Astrocyte (in vitro differentiated cells and primary cell): ENCODE results near the gene PPP3CA. TPM values are rescaled to one million over a fixed set of nuclear protein-coding genes. Genes with fewer than 3 reads are reported as not detected.

ENCODE experiments used
- DNase-seq: peaks from one replicate; pipeline ENCODE4 v3.0.0-alpha.2; 2010; ENCODE audit warnings: low read depth
- FAIRE-seq: peaks from 2 replicates; lab custom pipeline; 2011; peaks lifted over from hg19 to GRCh38; lab: Jason Lieb, UNC
- H2AFZ ChIP-seq: 2 replicates; pipeline ENCODE4 v1.6.0; 2012; ENCODE audit warnings: low read depth, low read length, inconsistent platforms
- H3K27ac ChIP-seq: 2 replicates; pipeline ENCODE4 v1.5.1; 2011; ENCODE audit warnings: low read depth, low read length, inconsistent platforms
- H3K27me3 ChIP-seq: 2 replicates; pipeline ENCODE4 v1.6.0; 2011; ENCODE audit warnings: low read length, inconsistent platforms; ENCODE audit not compliant: insufficient read depth
- H3K36me3 ChIP-seq: 2 replicates; pipeline ENCODE4 v1.5.1; 2011; ENCODE audit warnings: low read length, inconsistent platforms; ENCODE audit not compliant: insufficient read depth
- H3K4me1 ChIP-seq: 2 replicates; pipeline ENCODE4 v1.5.1; 2011; ENCODE audit warnings: low read length, inconsistent platforms; ENCODE audit not compliant: insufficient read depth
- H3K4me2 ChIP-seq: 2 replicates; pipeline ENCODE4 v1.6.0; 2012; ENCODE audit warnings: low read length, inconsistent platforms
- H3K4me3 ChIP-seq: 2 replicates; pipeline ENCODE4 v1.5.1; 2011; ENCODE audit warnings: low read depth, mild to moderate bottlenecking, low read length, inconsistent platforms; ENCODE audit not compliant: insufficient read depth
- H3K79me2 ChIP-seq: 2 replicates; pipeline ENCODE4 v1.6.0; 2012; ENCODE audit warnings: mild to moderate bottlenecking, low read length, inconsistent platforms; ENCODE audit not compliant: insufficient read depth
- H3K9ac ChIP-seq: 2 replicates; pipeline ENCODE4 v1.6.0; 2012; ENCODE audit warnings: mild to moderate bottlenecking, low read length, inconsistent platforms
- H3K9me3 ChIP-seq: 2 replicates; pipeline ENCODE4 v1.5.1; 2012; ENCODE audit warnings: low read depth, mild to moderate bottlenecking, low read length, inconsistent platforms; ENCODE audit not compliant: insufficient read depth
- H4K20me1 ChIP-seq: 2 replicates; pipeline ENCODE4 v1.6.0; 2012; ENCODE audit warnings: low read length, inconsistent platforms; ENCODE audit not compliant: insufficient read depth
- H3K27ac Mint-ChIP-seq: one replicate; pipeline ENCODE4 v1.8.0; 2021; ENCODE audit warnings: mild to moderate bottlenecking, mixed read lengths; ENCODE audit not compliant: unreplicated experiment
- H3K27me3 Mint-ChIP-seq: one replicate; pipeline ENCODE4 v1.8.0; 2021; ENCODE audit warnings: low read depth, mixed read lengths; ENCODE audit not compliant: unreplicated experiment
- H3K36me3 Mint-ChIP-seq: one replicate; pipeline ENCODE4 v1.8.0; 2021; ENCODE audit warnings: low read depth, mixed read lengths; ENCODE audit not compliant: unreplicated experiment
- H3K4me1 Mint-ChIP-seq: one replicate; pipeline ENCODE4 v1.8.0; 2021; ENCODE audit warnings: low read depth, mixed read lengths; ENCODE audit not compliant: unreplicated experiment
- H3K4me3 Mint-ChIP-seq: one replicate; pipeline ENCODE4 v1.8.0; 2021; ENCODE audit warnings: mild to moderate bottlenecking, moderate library complexity, mixed read lengths; ENCODE audit not compliant: unreplicated experiment
- H3K9me3 Mint-ChIP-seq: one replicate; pipeline ENCODE4 v1.8.0; 2021; ENCODE audit warnings: mild to moderate bottlenecking, mixed read lengths; ENCODE audit not compliant: unreplicated experiment
- EZH2 ChIP-seq: IDR thresholded peaks from 2 replicates; pipeline ENCODE4 v1.6.1; 2012; ENCODE audit warnings: mild to moderate bottlenecking, low read length, inconsistent platforms; ENCODE audit not compliant: insufficient read depth
- total RNA-seq: library from RNA; stranded (reverse); gene quantifications from 2 replicates; pipeline ENCODE4 v1.2.1, GENCODE V29; 2021
- TF ChIP-seq, protein P1 (sequence below): IDR thresholded peaks from 2 replicates; pipeline ENCODE4 v1.5.1; 2011; ENCODE audit warnings: low read depth, mild to moderate bottlenecking, inconsistent platforms, low read length, moderate library complexity; ENCODE audit not compliant: insufficient read depth

The PPP3CA gene
- total RNA-seq, 1 donor from 2014 or later = 101 TPM

DNA sequence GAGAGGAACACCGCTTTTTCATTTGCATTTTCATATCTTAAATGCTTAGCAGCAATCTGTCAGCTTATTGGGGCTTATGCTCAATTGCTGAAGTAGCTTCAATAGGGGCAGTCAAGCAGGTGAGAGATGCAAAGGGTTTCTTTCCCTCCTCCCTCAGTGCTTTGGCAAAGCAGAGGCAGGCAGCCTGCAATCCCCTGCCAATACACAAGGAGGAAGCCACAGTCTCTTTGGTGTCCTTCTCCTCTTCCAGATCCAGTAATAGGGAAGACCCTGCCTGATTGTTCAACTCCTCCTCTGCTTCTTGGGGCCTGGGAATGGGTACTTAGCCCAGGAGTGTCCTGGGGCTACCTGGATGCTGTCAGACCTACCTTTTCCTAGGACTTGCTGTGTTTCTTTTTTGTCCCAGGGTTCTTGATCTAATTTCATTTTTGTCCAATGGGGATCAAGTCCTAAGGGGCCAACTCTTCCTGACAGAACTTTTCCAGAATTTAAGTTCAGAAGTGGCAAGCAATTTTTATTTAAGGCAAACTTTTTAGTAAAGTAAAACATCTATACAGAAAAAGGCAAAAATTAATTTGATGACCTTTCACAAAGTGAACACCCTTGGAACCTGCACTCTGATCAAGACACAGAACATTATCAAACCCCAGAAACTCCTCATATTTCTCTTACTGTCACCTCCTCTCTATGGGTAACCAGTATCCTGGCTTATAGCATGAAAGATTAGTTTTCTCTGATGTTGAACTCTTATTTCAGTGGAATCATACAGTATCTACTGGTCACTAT lies 260.3 kb downstream of the PPP3CA start:
- Histone ChIP-seq H4K20me1 (peaks cover 6% of the 10 kb centered on the region), H3K79me2 (no peaks in the 10 kb centered on the region), H3K27ac (no peak overlapping the region), H2AFZ (no peak overlapping the region), H3K4me3 (no peak overlapping the region), H3K4me2 (no peak overlapping the region), H3K9ac (no peak overlapping the region), H3K27me3 (no peaks in the 10 kb centered on the region), H3K9me3 (no peaks in the 10 kb centered on the region), H3K4me1 (no peaks in the 10 kb centered on the region), H3K36me3 (peaks cover 11% of the 10 kb centered on the region)
- no peak overlapping the region for H3K4me3 Mint-ChIP-seq
- peaks cover 6% of the 10 kb centered on the region for H3K36me3 Mint-ChIP-seq
- TF ChIP-seq, protein P1, sequence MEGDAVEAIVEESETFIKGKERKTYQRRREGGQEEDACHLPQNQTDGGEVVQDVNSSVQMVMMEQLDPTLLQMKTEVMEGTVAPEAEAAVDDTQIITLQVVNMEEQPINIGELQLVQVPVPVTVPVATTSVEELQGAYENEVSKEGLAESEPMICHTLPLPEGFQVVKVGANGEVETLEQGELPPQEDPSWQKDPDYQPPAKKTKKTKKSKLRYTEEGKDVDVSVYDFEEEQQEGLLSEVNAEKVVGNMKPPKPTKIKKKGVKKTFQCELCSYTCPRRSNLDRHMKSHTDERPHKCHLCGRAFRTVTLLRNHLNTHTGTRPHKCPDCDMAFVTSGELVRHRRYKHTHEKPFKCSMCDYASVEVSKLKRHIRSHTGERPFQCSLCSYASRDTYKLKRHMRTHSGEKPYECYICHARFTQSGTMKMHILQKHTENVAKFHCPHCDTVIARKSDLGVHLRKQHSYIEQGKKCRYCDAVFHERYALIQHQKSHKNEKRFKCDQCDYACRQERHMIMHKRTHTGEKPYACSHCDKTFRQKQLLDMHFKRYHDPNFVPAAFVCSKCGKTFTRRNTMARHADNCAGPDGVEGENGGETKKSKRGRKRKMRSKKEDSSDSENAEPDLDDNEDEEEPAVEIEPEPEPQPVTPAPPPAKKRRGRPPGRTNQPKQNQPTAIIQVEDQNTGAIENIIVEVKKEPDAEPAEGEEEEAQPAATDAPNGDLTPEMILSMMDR = no peak
- no peak for TF ChIP-seq EZH2
- no peak for DNase-seq
- no peak for FAIRE-seq
- peaks cover 3% of the 10 kb centered on the region for H3K4me1 Mint-ChIP-seq
- no peak overlapping the region for H3K27ac Mint-ChIP-seq
- H3K27me3 Mint-ChIP-seq = no peaks in the 10 kb centered on the region
- H3K9me3 Mint-ChIP-seq = peaks cover 2% of the 10 kb centered on the region

DNA sequence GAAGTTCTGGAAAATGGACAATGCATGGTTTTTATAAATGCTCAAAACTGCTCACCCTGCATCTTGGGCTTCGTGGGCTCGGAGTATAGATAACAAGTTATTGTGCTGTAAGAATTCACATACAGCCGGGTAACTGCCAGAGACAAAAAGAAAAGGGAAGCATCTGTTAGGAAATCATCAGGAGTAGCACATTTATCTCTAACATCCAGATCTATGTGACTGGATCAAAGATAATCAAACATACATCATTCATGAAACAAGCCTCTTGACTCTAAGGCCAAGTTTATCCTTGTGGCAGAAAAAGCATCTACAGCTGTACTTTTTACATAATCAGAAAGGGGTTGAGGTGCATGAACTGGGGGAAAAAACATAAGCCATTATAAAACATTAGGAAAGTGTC lies 264.2 kb downstream of the PPP3CA start:
- peaks cover 12% of the 10 kb centered on the region for H3K36me3 ChIP-seq
- DNase-seq (no peak), FAIRE-seq (no peak)
- Mint-ChIP-seq H3K27ac (no peak overlapping the region), H3K4me1 (no peaks in the 10 kb centered on the region), H3K4me3 (no peak overlapping the region), H3K36me3 (peaks cover 6% of the 10 kb centered on the region), H3K27me3 (no peaks in the 10 kb centered on the region), H3K9me3 (peaks cover 2% of the 10 kb centered on the region)
- H2AFZ ChIP-seq = no peak overlapping the region
- H3K27me3 ChIP-seq = no peaks in the 10 kb centered on the region
- no peaks in the 10 kb centered on the region for H3K9me3 ChIP-seq
- TF ChIP-seq EZH2 = no peak
- TF ChIP-seq, protein P1 = no peak
- no peaks in the 10 kb centered on the region for H3K4me1 ChIP-seq
- H3K4me3 ChIP-seq = no peak overlapping the region
- no peaks in the 10 kb centered on the region for H3K79me2 ChIP-seq
- no peak overlapping the region for H3K4me2 ChIP-seq
- no peaks in the 10 kb centered on the region for H4K20me1 ChIP-seq
- H3K27ac ChIP-seq = no peak overlapping the region
- H3K9ac ChIP-seq = no peak overlapping the region
